Brain microvascular endothelial cell (primary cell): Measurements from ENCODE around the gene SORT1.

Source experiments
- DNase-seq: peaks from one replicate; pipeline ENCODE4 v3.0.0-alpha.2; 2020
- H3K27ac ChIP-seq: fragments of 250-450 bp; sonication (Bioruptor Pico); 2 replicates; pipeline ENCODE4 v1.5.1; 2020; ENCODE audit warnings: mild to moderate bottlenecking, moderate library complexity
- H3K27me3 ChIP-seq: fragments of 250-450 bp; sonication (Bioruptor Pico); replicated peaks from 2 replicates; pipeline ENCODE4 v1.5.1; 2020; ENCODE audit warnings: mild to moderate bottlenecking
- H3K36me3 ChIP-seq: fragments of 250-450 bp; sonication (Bioruptor Pico); replicated peaks from 2 replicates; pipeline ENCODE4 v1.5.1; 2020; ENCODE audit warnings: mild to moderate bottlenecking
- H3K4me3 ChIP-seq: 2 replicates; pipeline ENCODE4 v1.5.1; 2011; ENCODE audit warnings: low read depth, mild to moderate bottlenecking, control low read depth, low read length, moderate library complexity
- in situ Hi-C: cut with HindIII; loops from 2 replicates; pipeline ENCODE4 v1.10.0; 2017; ENCODE audit warnings: low sequenced_read_pairs, low pct_ligation_motif_present
- TF ChIP-seq, protein P1 (sequence below): IDR thresholded peaks from 2 replicates; pipeline ENCODE4 v1.5.1; 2011; ENCODE audit warnings: low read depth, mild to moderate bottlenecking, moderate library complexity, low read length, control low read depth, inconsistent platforms; ENCODE audit errors: missing control alignments

Gene SORT1

DNA sequence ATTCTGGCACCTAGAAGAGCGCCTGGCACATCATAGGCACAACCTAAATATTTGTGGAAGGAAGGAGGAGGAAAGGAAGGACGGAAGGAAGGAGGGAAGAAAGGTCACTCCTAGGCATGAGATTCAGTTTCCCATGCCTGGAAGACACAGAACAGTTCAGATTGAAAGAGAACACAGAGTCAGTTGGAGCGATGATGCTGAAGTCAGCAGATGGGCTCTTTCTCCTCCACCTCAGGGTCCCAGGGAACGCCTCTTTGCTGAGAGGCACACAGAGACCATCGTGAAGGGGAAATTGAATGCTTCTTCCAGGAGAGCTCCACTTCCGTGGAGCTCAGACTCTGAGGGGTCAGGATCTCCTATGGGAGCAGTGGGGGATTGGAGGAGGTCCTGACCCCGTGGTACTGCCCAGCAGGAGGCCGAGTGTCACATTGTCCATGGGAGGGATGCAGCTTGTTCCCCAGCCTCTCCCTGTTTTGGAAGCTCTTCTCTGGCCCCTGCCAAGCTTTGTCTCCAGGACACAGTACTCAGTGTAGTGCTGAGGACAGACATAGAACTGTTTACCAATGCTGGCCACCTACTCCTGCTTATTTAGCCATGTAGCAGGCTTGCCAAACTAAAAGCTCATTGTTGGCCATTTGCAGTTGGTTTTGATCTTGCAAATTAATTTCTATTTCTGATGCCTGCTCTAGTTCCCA, 93.3 kb downstream of the SORT1 start:
- TF ChIP-seq, protein P1, sequence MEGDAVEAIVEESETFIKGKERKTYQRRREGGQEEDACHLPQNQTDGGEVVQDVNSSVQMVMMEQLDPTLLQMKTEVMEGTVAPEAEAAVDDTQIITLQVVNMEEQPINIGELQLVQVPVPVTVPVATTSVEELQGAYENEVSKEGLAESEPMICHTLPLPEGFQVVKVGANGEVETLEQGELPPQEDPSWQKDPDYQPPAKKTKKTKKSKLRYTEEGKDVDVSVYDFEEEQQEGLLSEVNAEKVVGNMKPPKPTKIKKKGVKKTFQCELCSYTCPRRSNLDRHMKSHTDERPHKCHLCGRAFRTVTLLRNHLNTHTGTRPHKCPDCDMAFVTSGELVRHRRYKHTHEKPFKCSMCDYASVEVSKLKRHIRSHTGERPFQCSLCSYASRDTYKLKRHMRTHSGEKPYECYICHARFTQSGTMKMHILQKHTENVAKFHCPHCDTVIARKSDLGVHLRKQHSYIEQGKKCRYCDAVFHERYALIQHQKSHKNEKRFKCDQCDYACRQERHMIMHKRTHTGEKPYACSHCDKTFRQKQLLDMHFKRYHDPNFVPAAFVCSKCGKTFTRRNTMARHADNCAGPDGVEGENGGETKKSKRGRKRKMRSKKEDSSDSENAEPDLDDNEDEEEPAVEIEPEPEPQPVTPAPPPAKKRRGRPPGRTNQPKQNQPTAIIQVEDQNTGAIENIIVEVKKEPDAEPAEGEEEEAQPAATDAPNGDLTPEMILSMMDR, result no peak
- in situ Hi-C loops, result no loop called here
- H3K27ac ChIP-seq, result no peak overlapping the region
- no peaks in the 10 kb centered on the region for H3K27me3 ChIP-seq
- DNase-seq, result no peak
- no peak overlapping the region for H3K4me3 ChIP-seq
- H3K36me3 ChIP-seq, result no peaks in the 10 kb centered on the region

DNA sequence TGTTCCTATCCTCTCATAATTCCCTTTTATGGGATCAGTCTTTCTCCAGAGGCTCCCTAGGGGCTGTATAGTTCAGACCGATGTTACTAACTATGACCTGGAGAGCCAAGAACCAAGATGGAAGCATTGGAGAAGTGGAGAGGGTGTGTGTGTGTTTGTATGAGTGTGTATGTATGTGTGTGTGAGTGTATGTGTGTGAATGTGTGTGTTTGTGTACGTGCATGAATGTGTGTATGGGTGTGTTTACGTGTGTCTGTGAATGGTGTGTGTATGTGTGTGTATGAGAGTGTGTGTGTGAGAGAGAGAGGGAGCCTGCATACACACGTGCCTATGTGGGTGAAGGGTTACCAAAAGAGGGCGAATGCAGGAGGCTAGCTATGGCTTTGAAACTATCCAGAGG, 95.8 kb downstream of the SORT1 start:
- no peaks in the 10 kb centered on the region for H3K27me3 ChIP-seq
- no peak overlapping the region for H3K27ac ChIP-seq
- H3K4me3 ChIP-seq, result no peak overlapping the region
- in situ Hi-C loops, result no loop called here
- H3K36me3 ChIP-seq, result no peaks in the 10 kb centered on the region
- no peak for DNase-seq
- TF ChIP-seq, protein P1, result no peak

- no peak for DNase-seq
- no peak overlapping the region for H3K27ac ChIP-seq
- no peaks in the 10 kb centered on the region for H3K36me3 ChIP-seq
- no peak overlapping the region for H3K4me3 ChIP-seq
- no peaks in the 10 kb centered on the region for H3K27me3 ChIP-seq
- in situ Hi-C loops, result no loop called here
- TF ChIP-seq, protein P1, result no peak
Measured at GRCh38 chr1:109300650-109301151, 97.0 kb downstream of the SORT1 start.

- TF ChIP-seq, protein P1, result no peak
- Histone ChIP-seq H3K27ac (peak overlapping the region; percentile 91), H3K36me3 (no peaks in the 10 kb centered on the region), H3K4me3 (no peak overlapping the region), H3K27me3 (no peaks in the 10 kb centered on the region)
- peak; percentile 77 for DNase-seq
- in situ Hi-C loops, result no loop called here
Measured at GRCh38 chr1:109299558-109300343, 98.0 kb downstream of the SORT1 start.

DNA sequence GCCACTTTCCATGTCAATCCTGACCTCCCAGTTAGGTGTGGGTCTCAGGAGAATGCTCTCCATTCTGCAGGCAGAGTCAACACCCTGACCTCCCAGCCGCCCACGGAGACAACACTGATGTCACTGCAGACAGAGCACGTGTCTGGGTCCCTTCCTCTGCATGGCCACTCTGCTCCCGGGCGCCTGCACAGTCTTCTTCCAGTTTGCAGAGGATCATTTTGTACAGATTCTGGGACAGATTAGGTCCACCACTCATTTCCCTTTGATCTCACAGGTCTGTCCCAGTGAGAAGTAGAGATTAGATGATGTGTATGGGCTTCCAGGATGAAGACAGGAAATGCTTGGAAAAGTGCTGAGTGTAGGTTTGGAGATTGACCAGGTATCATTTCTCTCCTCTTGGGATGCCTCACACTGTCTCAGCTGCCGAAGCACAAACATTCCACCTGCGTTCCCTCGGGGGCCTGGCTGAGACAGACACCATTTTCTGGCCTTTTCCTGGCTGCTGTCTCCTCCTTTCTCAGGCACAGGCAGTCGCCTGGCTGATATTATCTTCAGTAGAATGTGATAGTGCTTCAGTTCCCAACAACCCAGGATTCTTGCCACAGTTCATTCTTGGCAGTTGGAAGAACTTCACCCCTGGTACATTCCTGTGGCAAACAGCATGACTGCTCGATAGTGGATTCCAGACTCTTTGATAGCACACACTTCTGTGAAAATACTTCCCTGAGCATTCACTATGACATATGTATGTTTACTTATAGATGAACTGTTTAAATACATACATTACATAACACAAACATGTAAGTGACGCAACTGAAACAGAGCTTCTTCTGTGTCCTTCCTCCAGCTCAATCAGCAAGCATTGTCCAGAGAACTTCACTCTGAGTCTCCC, 98.8 kb downstream of the SORT1 start:
- Histone ChIP-seq H3K27me3 (no peaks in the 10 kb centered on the region), H3K27ac (peak overlapping the region; percentile 91), H3K4me3 (no peak overlapping the region), H3K36me3 (no peaks in the 10 kb centered on the region)
- TF ChIP-seq, protein P1, result no peak
- peak; percentile 93 for DNase-seq
- in situ Hi-C loops, result no loop called here
